ENCODE data around the gene ADTRP. TPM values are rescaled to one million over a fixed set of nuclear protein-coding genes. Genes with fewer than 3 reads are reported as not detected.

ADTRP gene
- total RNA-seq, 2 donors from 2014 or later: 56.6 to 79.9 TPM

GRCh38 chr6:11755725-11756124, 22.9 kb downstream of the ADTRP start:
- TF ChIP-seq, protein P1, sequence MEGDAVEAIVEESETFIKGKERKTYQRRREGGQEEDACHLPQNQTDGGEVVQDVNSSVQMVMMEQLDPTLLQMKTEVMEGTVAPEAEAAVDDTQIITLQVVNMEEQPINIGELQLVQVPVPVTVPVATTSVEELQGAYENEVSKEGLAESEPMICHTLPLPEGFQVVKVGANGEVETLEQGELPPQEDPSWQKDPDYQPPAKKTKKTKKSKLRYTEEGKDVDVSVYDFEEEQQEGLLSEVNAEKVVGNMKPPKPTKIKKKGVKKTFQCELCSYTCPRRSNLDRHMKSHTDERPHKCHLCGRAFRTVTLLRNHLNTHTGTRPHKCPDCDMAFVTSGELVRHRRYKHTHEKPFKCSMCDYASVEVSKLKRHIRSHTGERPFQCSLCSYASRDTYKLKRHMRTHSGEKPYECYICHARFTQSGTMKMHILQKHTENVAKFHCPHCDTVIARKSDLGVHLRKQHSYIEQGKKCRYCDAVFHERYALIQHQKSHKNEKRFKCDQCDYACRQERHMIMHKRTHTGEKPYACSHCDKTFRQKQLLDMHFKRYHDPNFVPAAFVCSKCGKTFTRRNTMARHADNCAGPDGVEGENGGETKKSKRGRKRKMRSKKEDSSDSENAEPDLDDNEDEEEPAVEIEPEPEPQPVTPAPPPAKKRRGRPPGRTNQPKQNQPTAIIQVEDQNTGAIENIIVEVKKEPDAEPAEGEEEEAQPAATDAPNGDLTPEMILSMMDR (IDR thresholded peaks at IDR 0.05): no peak

GRCh38 chr6:11754625-11755271, 23.9 kb downstream of the ADTRP start:
- Histone ChIP-seq H3K27me3 (no peaks in the 10 kb centered on the region), H3K4me3 (no peak overlapping the region), H3K4me1 (no peaks in the 10 kb centered on the region), H3K27ac (no peak overlapping the region), H3K9me3 (no peaks in the 10 kb centered on the region), H3K9ac (ENCODE audit: low read depth in 2 of 2, low read length in 2 of 2) (no peak overlapping the region), H3K36me3 (no peaks in the 10 kb centered on the region)
- TF ChIP-seq, protein P1 (IDR thresholded peaks at IDR 0.05): no peak
- intact Hi-C loops (cut with DNase I): no loop called here
- DNase-seq: no peak

More at GRCh38 chr6:11755725-11756124, 22.9 kb downstream of the ADTRP start:
- no peaks in the 10 kb centered on the region for H3K9me3 ChIP-seq
- no peak overlapping the region for H3K4me3 ChIP-seq
- no peaks in the 10 kb centered on the region for H3K4me1 ChIP-seq
- H3K27me3 ChIP-seq: no peaks in the 10 kb centered on the region
- H3K27ac ChIP-seq: no peak overlapping the region
- H3K9ac ChIP-seq (ENCODE audit: low read depth in 2 of 2, low read length in 2 of 2): no peak overlapping the region
- H3K36me3 ChIP-seq: no peaks in the 10 kb centered on the region
- DNase-seq: no peak
- intact Hi-C loops (cut with DNase I): no loop called here

GRCh38 chr6:11753798-11754197, 24.8 kb downstream of the ADTRP start:
- no peaks in the 10 kb centered on the region for H3K36me3 ChIP-seq
- no peaks in the 10 kb centered on the region for H3K27me3 ChIP-seq
- H3K27ac ChIP-seq: no peak overlapping the region
- H3K4me3 ChIP-seq: no peak overlapping the region
- no peaks in the 10 kb centered on the region for H3K9me3 ChIP-seq
- intact Hi-C loops (cut with DNase I): no loop called here
- DNase-seq: no peak
- H3K4me1 ChIP-seq: no peaks in the 10 kb centered on the region
- H3K9ac ChIP-seq (ENCODE audit: low read depth in 2 of 2, low read length in 2 of 2): no peak overlapping the region
- TF ChIP-seq, protein P1 (IDR thresholded peaks at IDR 0.05): no peak

GRCh38 chr6:11752360-11752759, 26.2 kb downstream of the ADTRP start:
- no peak overlapping the region for H3K9ac ChIP-seq (ENCODE audit: low read depth in 2 of 2, low read length in 2 of 2)
- H3K36me3 ChIP-seq: no peaks in the 10 kb centered on the region
- TF ChIP-seq, protein P1 (IDR thresholded peaks at IDR 0.05): no peak
- intact Hi-C loops (cut with DNase I): no loop called here
- H3K27me3 ChIP-seq: no peaks in the 10 kb centered on the region
- no peak overlapping the region for H3K27ac ChIP-seq
- no peaks in the 10 kb centered on the region for H3K9me3 ChIP-seq
- no peaks in the 10 kb centered on the region for H3K4me1 ChIP-seq
- no peak overlapping the region for H3K4me3 ChIP-seq
- no peak for DNase-seq

DNA sequence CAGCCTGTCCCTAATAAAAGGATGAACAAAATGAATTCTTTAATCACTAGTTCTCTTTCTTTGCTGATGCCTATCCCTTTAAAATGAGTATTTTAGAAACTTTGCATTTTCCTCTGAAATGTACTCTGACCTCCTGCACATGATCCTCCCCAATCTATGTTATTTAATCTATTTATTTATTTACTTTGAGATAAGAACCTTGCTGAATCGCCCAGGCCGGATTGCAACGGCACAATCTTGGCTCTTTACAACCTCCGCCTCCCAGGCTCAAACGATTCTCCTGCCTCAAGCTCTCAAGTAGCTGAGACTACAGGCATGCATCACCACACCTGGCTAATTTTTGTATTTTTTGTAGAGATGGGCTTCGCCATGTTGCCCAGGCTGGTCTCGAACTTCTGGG, 27.9 kb downstream of the ADTRP start:
- Histone ChIP-seq H3K9ac (ENCODE audit: low read depth in 2 of 2, low read length in 2 of 2) (peak overlapping the region in 1 of 2 donors; percentile 35), H3K36me3 (no peaks in the 10 kb centered on the region), H3K4me1 (no peaks in the 10 kb centered on the region), H3K9me3 (no peaks in the 10 kb centered on the region), H3K27ac (peak overlapping the region; percentile 42), H3K4me3 (no peak overlapping the region), H3K27me3 (no peaks in the 10 kb centered on the region)
- peak; percentile 72 for DNase-seq
- intact Hi-C loops (cut with DNase I): no loop called here
- TF ChIP-seq, protein P1 (IDR thresholded peaks at IDR 0.05): no peak
